ENCODE measurements around the gene OR5AU1. TPM values are rescaled to one million over a fixed set of nuclear protein-coding genes. Genes with fewer than 3 reads are reported as not detected.
"Not testable (repeated sequence)": the region's sequence is repeated elsewhere in the genome, so short reads cannot be mapped to it uniquely, and the experiment has no call there.

Gene OR5AU1
- total RNA-seq, 1 experiment from 2014 or later: not detected

DNA sequence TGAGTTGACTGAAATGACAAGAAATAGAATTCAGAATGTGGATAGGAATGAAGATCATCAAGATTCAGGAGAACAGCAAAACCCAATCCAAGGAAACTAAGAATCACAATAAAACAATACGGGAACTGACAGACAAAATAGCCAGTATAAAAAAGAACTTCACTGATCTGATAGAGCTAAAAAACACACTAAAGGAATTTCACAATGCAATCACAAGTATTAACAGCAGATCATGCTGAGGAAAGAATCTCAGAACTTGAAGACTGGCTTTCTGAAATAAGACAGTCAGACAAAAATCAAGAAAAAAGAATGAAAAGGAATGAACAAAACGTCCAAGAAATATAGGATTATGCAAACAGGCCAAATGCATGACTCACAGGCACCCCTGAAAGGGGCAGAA lies 15.3 kb upstream of the OR5AU1 start:
- no peak for DNase-seq (ENCODE audit: low read depth)

GRCh38 chr14:21169573-21169972 lies 13.7 kb upstream of the OR5AU1 start:
- DNase-seq (ENCODE audit: low read depth): no peak

DNA sequence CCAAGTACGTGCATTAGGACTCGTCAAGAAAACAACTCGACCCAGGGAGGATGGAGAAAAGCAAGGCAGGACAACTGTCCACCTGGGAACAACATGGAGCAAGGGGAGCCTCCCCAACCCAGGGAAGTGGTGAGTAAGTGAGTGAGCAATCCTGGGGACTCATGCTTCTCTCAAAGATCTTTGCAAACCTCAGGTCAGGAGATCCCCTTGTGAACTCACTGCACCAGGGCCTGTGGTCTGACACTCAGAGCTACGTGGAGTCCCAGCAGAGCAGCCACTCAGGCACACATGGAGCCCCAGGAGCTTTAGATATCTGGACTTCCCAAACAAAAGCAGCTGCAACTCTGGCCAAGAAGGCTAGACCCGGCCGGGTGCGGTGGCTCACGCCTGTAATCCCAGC lies 12.2 kb upstream of the OR5AU1 start:
- DNase-seq (ENCODE audit: low read depth): peak; percentile 41

DNA sequence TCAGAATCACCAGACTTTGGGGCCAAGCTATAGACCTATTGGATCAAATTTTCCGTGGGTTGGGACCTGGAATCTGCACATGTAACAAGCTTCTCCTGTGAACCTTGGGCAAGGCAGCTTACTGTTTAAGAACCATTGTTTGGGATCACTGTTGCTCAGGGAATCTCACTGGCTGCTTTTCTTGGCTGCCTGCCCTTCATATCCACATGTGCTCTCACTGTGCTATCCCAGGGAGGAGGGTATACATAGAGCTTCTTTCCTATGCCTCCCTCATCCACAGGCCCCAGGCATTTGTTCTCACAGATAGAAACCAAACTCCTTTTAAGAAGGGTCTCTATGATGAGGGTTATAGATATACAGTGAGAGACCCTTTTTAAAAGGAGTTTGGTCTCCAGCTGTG lies 9.8 kb upstream of the OR5AU1 start:
- DNase-seq (ENCODE audit: low read depth): not testable (repeated sequence)

DNA sequence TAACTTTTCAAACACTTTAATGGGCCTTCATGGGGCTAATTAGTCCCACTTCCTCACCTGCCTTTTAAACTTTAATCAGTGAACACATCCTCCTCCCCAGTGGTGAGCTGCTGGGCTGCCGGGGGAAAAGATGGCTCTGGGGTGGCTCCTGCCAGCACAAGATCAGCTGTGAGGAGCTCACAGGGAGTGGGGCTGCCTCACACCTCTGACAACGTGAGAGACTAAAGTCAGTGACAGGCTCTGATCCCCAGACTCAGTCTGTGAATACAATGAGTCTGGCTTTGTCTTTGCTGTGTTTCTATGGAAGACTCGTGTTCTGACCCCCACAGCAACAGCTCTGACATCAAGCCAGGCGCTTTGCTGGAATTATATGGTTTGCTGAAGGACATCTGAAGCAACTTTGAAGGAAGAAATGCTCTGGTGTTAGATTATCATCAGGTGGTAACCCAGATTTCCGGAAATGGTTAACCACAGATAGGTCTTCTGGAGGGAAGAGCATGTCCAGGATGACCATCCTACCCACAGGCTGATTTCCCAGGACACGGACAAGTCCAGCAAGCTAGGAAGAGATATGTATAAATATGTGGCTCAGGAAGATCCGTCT lies 9.2 kb upstream of the OR5AU1 start:
- DNase-seq (ENCODE audit: low read depth): peak; percentile 50

DNA sequence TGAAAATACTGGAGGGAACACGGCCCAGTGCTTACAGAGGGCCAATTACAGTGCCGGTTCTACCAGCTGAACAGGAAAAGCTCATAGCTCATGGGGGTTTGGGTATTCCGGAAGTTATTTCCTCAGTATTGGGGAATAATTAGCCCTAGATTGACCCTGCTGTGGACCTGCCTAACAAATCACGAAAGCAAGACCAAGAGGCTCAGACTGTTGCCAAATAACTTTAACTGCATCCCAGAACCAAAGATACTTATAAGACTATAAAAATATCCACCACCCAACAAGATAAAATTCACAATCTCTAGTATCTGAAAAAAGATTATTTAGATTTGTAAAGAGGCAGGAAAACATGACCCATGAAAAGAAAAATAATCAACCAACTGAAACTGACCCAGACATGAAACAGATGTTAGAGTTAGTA lies 8.0 kb upstream of the OR5AU1 start:
- DNase-seq (ENCODE audit: low read depth): no peak

DNA sequence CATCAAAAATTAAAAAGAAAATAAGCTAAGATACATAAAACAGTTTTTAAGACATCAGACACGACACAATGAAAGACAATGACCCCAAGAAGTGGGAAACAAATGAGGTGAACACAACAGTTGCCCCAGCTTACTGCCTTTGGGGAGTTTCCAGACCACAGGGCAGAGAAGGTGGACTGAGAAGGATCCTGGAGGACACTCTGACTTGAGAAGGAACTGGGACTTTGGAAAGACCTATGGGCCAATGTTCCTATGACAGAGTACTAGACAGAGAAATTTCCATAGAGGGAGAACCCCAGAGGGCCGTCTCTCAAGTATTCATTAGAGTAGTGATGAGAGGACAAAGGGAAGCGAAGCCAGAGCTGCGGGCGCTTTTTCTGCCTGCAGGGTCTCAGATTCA lies 6.2 kb upstream of the OR5AU1 start:
- no peak for DNase-seq (ENCODE audit: low read depth)

DNA sequence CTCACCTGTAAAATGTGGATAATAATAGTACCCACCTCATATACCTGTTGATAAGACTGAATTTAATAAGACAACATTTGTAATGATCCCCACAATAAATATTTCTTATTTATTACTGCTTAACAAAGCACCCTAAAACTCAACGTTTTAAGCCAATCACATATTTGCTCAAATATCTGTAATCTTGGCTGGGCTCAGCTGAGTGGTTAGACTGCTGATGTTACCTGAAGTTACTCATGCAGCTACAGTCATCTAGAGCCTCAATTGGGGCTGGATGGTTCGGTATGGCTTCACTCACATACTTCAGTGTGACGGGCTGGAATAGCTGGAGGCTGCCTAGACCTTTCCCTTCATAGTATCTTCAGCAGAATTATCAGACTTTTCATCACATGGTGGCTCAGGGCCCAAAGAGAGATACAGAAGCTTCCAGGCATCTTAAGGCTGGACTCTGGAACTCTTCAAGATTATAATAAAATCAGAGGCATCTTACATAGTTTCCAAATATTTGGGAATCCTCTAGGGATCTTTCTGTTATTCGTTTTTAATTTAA lies 4.3 kb upstream of the OR5AU1 start:
- DNase-seq (ENCODE audit: low read depth): no peak

GRCh38 chr14:21158175-21158574 lies 2.3 kb upstream of the OR5AU1 start:
- DNase-seq (ENCODE audit: low read depth): peak; percentile 44

DNA sequence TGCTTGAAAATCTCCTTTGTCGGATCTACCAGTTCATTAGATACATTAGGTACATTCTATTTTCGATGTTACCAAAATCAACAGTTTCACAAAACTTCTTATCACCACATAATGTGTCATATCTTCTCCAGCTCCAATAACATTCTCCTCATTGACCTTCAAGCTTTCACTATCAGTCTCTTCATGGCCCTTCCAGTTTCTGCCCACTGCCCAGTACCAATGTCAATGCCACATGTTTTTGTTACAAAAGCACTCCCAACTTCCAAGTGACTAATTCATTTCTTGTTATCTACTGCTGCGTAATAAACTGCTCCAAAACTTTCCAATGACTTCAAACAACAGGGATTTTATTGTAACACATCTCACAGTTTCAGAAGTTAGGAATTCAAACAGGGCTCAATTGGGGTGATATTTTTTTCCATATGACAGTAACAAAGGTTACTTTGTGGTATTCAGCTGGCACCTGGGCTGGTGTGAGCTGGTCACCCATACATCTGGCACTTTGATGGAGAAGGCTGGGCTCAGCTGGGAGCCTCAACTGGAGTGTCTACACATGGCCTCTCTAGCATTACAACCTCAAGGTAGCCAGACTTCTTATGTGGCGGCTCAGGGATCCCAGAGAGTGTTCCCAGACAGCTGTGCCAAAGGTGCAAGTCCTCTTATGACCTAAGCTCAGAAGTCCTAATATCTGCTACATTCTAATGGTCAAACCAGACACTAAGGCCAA lies 6.1 kb downstream of the OR5AU1 start:
- DNase-seq (ENCODE audit: low read depth): no peak

- DNase-seq (ENCODE audit: low read depth): no peak
These were observed 10.4 kb downstream of the OR5AU1 start for GRCh38 chr14:21145437-21145836.

- DNase-seq (ENCODE audit: low read depth): no peak
These were observed 13.5 kb downstream of the OR5AU1 start for GRCh38 chr14:21142357-21142756.

DNA sequence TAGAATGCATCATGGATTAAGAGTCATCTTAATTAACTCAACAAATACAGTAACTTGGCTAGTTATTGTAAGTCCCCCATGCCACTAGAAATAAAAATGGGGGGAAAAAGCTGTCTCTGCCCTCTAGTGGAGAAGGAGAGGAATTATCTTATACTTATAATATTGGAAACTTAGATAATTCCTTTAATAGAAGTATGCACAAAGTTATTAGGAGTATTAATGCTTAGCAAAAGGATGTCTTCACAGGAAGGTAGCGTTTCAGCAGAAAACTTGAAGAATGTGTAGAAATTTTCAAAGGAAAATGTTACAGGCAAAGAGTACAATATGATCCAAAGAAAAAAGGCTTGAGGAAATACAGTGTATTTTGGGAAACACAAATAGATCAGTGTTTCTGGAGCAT lies 19.8 kb downstream of the OR5AU1 start:
- peak; percentile 11 for DNase-seq (ENCODE audit: low read depth)

DNA sequence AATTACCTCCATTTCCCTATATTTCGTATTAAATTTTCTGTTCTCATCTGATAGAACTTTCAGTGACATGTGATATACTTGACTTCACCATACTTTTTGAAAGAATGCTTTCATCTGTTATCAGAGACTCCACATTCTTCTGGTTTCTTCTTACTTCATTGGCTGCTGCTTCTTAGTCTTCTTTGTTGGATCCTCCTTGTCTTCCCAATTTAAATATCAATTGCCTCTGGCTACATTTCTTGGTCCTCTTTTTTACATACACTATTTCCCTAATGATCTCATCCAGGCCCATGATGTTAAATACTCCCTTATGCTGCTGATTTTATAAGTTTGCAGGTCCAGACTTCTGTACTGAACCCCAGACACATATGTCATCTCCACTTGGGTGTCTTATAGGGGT lies 22.0 kb downstream of the OR5AU1 start:
- no peak for DNase-seq (ENCODE audit: low read depth)

DNA sequence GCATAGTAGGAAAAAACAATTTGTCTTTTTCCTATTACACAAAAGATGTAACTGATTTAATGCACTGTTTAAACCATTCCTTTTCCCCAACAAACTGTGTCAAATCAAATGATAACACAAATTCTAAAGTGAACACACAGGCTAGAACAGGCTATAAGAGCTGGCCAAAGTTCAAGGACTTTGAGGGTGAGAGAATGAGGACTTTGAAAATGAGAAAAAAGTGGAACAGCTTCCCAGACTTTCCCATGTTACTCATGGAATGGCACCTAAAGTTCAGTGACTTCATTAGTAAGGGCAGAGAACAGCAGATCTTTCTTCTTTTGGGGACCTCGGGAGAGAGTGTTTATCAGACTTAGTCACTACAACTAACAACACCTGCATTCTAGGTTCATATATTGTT lies 32.4 kb downstream of the OR5AU1 start:
- no peak for DNase-seq (ENCODE audit: low read depth)

GRCh38 chr14:21121122-21121521 lies 34.7 kb downstream of the OR5AU1 start:
- DNase-seq (ENCODE audit: low read depth): no peak

DNA sequence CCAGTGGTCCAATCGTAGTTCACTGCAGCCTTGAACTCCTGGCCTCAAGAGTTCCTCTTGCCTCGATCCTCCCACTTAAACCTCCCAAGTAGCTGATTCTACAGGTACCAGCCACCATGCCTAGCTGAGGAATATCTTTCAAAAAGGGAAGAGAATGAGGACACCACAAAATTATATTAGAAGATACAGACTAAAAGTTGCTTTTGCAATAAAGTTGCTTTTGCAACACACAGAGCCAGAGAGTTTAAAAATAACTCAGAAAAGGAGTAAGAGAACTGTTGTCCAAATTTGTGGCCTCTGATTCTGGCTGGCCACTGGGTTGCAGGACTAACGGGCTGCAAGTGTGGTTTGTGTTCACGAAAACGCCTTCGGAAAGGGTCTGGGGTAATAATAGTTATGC lies 35.2 kb downstream of the OR5AU1 start:
- DNase-seq (ENCODE audit: low read depth): no peak

GRCh38 chr14:21118933-21119332 lies 36.9 kb downstream of the OR5AU1 start:
- DNase-seq (ENCODE audit: low read depth): no peak

DNA sequence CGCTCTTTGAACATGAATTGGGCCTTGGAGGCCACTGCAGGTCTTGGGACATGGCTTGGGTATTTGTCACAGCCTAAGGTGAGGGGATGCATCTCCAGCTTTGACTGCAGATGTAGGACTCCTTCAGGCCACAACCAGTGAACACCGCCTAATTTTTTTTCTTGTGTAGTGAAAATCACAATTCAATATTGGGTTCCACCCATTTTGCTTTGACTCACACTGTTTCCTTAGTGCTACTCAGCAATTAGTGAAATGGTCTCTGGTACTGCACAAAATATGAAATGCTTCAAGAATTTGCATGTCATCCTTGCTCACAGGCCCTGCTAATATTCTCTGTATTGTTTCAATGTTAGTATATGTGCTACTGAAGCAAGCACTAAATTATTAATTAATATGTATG lies 42.5 kb downstream of the OR5AU1 start:
- DNase-seq (ENCODE audit: low read depth): no peak

GRCh38 chr14:21112255-21112654 lies 43.6 kb downstream of the OR5AU1 start:
- no peak for DNase-seq (ENCODE audit: low read depth)

DNA sequence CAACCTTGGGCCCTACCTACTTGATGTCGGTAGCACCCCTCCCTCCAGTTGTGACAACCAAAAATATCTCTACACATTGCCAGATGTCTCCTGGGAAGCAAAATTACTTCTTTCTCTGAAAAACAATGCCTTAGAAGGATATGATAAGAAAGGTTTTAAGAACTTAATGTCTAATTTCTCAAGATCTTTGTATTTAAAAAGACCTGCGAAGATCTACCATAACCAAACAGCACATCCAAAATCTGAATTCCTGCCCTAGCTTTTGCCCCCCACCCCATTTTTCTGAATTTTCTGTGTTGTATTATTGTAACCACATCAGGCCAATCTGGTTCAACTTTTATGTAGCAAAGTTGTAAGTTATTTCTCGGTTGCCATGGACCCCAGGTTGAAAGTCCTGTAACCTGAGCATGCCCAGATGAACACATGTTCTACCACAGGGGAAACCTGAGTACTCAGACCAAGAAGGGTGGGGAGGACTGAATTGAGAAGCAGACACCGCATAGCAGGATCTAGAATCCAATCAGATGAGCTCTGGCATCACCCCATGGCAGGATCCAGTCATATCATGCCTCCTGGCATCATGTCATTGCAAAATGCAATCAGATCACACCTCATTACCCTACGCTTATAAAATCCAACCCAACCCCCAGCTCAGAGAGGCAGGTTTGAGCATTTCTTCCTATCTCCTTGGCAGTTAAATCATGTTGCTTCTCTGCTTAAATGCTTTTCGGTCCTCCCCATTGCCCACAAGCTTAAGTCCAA lies 46.3 kb downstream of the OR5AU1 start:
- DNase-seq (ENCODE audit: low read depth): no peak

GRCh38 chr14:21108791-21109190 lies 47.1 kb downstream of the OR5AU1 start:
- no peak for DNase-seq (ENCODE audit: low read depth)

All from RPMI7951 (cell line).